ENCODE measurements around the gene NTSR2.

DNA sequence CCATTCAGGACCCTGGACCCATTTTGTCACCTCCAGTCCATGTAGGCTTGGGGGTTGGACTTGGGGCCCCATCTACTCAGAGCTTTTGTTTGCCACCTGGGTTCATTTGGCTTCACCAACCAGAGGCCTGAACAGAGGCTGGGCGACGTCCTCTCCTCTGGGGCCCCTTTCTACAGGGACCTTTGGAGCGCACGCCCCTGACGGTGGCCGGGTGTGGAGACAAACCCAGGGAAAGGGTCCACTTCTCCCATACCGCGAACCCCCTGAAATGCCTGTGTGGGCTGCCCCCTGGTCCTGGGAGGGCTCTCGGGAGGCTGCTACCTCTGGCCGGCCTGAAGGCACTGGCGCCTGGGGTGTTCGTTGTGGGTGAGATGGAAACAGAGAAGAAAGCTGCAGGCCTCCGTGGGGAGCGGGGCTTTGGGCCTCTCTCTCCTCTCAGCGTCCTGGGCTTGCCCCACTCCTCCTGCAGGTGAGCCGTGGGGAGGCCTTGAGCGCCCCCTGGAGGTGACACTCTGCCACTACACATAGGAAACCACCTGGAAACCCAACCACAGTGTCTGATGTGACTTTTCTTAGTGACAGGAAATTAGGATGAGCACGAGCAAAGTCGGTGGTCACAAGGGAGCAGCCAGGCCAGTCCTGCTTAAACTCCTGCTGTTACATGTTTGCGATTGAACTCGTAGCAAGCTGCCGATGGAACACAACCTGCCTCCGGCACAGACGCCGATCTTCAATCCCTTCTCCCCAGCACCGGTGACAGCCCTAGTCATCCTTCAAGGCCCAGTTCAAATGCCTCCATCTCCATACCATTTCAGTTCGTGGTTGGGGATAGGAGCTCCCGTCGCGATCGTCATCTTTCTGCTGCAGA is 12.0 kb upstream of the NTSR2 start:
- TF ChIP-seq EZH2 (optimal IDR thresholded peaks at IDR 0.05; ENCODE audit: low read depth, low read length) = no peak
- TF ChIP-seq, protein P1, sequence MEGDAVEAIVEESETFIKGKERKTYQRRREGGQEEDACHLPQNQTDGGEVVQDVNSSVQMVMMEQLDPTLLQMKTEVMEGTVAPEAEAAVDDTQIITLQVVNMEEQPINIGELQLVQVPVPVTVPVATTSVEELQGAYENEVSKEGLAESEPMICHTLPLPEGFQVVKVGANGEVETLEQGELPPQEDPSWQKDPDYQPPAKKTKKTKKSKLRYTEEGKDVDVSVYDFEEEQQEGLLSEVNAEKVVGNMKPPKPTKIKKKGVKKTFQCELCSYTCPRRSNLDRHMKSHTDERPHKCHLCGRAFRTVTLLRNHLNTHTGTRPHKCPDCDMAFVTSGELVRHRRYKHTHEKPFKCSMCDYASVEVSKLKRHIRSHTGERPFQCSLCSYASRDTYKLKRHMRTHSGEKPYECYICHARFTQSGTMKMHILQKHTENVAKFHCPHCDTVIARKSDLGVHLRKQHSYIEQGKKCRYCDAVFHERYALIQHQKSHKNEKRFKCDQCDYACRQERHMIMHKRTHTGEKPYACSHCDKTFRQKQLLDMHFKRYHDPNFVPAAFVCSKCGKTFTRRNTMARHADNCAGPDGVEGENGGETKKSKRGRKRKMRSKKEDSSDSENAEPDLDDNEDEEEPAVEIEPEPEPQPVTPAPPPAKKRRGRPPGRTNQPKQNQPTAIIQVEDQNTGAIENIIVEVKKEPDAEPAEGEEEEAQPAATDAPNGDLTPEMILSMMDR (IDR thresholded peaks at IDR 0.05; ENCODE audit: low read length) = peak; percentile 96
- no peak for TF ChIP-seq EZH2phosphoT487 (IDR thresholded peaks at IDR 0.05; ENCODE audit: low read length)

Data from MM.1S (cell line).